ENCODE results near the gene PKM.

PKM gene

GRCh38 chr15:72153269-72154000 lies 77.6 kb downstream of the PKM start:
- no peak for DNase-seq

Data from CD4-positive, alpha-beta T cell treated with Interferon alpha-2 for 1 hour (primary cell).